ENCODE data around the gene RETREG2.

Gene RETREG2

GRCh38 chr2:219159771-219160185 lies 18.3 kb upstream of the RETREG2 start:
- peak overlapping the region; percentile 83 for H3K4me3 ChIP-seq (ENCODE audit: low read depth, low read length)
- no peak for DNase-seq (ENCODE audit: low read depth)
- no peak for TF ChIP-seq CTCF (conservative IDR thresholded peaks at IDR 0.05; ENCODE audit: low read depth, low read length)

GRCh38 chr2:219160186-219161017 lies 17.7 kb upstream of the RETREG2 start, which contains the start of gene NHEJ1:
NHEJ1 (minus strand) TSS chr2:219160815; CDS start chr2:219158362, 2,453 bp downstream.
- TF ChIP-seq CTCF (conservative IDR thresholded peaks at IDR 0.05; ENCODE audit: low read depth, low read length): peak; percentile 93
- peak within 1 kb of the TSS; percentile 83 for H3K4me3 ChIP-seq (ENCODE audit: low read depth, low read length)
- peak; percentile 95 for DNase-seq (ENCODE audit: low read depth)

GRCh38 chr2:219161097-219161496 lies 17.0 kb upstream of the RETREG2 start:
- H3K4me3 ChIP-seq (ENCODE audit: low read depth, low read length): peak overlapping the region; percentile 83
- TF ChIP-seq CTCF (conservative IDR thresholded peaks at IDR 0.05; ENCODE audit: low read depth, low read length): no peak
- no peak for DNase-seq (ENCODE audit: low read depth)

GRCh38 chr2:219163156-219163555 lies 14.9 kb upstream of the RETREG2 start:
- no peak for DNase-seq (ENCODE audit: low read depth)
- no peak for TF ChIP-seq CTCF (conservative IDR thresholded peaks at IDR 0.05; ENCODE audit: low read depth, low read length)
- H3K4me3 ChIP-seq (ENCODE audit: low read depth, low read length): no peak overlapping the region

GRCh38 chr2:219165058-219165911 lies 12.8 kb upstream of the RETREG2 start:
- no peak for DNase-seq (ENCODE audit: low read depth)
- H3K4me3 ChIP-seq (ENCODE audit: low read depth, low read length): no peak overlapping the region
- TF ChIP-seq CTCF (conservative IDR thresholded peaks at IDR 0.05; ENCODE audit: low read depth, low read length): no peak

GRCh38 chr2:219167997-219168396 lies 10.1 kb upstream of the RETREG2 start:
- TF ChIP-seq CTCF (conservative IDR thresholded peaks at IDR 0.05; ENCODE audit: low read depth, low read length): no peak
- no peak for DNase-seq (ENCODE audit: low read depth)
- no peak overlapping the region for H3K4me3 ChIP-seq (ENCODE audit: low read depth, low read length)

Data from choroid plexus epithelial cell (primary cell).